Measurements from ENCODE around the gene MPV17L2. TPM values are rescaled to one million over a fixed set of nuclear protein-coding genes. Genes with fewer than 3 reads are reported as not detected.

MPV17L2 gene
- 21.3 and 45.8 TPM in 2 replicates for total RNA-seq

DNA sequence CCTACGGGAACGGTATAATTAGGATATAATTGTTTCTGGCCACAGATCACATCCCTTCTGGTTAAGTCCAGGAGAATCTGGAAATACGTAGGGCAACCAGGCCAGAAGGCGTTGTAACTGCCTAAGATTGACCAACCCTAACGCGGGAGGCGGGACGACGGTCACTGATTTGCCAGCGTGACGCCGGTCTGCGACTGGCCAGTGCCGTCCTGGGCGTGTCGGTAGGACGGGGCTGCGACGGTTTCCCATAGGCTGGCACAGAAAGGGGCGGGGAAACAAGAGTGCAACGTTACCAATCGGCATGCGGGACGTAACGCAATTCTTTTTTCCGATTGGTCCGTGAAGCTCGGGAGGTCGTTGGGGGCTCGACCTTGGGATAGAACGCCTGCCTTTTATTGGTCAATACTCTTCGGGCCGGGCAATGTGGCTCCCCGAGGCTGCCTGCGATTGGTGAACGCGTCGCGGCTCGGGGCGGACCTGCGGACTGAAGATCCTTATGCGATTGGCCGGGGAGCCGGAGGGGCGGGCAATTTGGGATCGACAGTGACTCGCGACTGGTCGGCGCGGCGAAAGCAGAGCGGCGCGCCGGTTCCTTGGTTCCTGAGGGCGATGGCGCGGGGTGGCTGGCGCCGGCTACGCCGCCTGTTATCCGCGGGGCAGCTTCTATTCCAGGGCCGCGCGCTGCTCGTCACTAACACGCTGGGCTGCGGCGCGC lies at the start of gene MPV17L2:
Gene MPV17L2 (plus strand): TSS at position 546 of the 715 bp plus-strand sequence. CDS start 64 bp downstream, at position 610.

DNA sequence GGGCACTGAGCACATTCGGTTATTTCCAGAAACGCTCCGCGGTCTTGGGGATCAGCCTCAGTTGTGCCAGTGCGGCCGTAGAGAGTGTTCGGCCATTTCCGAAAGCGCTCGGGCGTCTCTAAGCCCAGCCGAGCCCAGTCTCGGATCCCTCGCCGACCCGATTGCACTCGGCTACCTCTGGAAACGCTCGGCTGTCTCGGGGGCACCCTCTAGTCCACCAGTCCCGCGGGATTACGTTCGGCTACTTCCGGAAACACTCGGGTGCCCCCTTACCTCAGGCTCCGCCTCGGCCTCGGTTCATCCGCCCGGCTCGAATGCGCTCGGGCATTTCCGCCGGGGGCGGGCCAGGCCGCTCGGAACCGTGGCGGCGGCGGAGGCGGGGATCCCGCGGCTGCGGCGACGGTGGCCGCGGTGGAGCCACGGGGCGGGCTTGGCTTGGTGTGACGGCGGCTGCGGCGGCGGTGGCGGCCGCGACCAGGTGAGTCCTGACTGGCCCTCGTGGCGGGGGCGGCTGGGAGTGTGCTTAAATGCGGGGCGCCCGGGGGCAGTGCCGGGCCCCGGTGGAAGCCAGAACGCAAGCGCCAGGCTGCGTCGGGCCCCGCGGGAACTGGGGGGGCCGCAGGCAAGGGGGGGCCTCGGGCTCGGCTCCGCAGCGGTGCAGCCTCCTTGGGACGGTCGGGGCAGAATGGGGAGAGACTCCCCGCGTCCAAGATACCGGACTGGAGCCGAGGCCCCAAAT lies 40.0 kb upstream of the MPV17L2 start, which contains the start of gene PIK3R2:
Gene PIK3R2 (plus strand): TSS at position 347 of the 739 bp plus-strand sequence. CDS start 2,717 bp downstream, outside the sequence.

DNA sequence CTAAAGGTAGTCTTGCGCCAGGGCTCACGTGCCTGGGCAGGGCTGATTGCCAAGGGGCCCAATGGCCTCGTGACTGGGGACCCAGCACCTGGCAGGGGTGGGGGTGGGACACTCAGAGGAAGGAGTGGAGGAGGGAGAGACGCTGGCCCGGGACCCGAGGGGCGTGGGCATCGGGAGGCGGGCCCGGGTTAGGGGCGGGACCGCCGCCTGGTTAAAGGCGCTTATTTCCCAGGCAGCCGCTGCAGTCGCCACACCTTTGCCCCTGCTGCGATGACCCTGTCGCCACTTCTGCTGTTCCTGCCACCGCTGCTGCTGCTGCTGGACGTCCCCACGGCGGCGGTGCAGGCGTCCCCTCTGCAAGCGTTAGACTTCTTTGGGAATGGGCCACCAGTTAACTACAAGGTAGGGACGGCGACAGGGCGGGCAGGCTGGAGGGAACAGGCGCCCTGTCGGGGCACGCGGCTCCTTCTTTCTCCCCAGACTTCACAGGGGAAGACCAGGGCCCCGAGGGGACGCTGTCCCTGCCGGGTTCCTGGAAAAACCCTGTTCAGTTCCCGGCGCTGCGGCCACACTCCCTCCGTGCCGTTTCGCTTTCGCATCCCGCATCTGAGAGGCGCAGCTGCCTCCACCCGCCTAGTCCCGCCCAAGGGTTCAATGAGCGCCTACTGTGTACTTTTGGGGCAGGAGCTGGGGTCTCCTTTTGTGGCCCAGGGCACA lies 19.3 kb upstream of the MPV17L2 start, which contains the start of gene IFI30:
Gene IFI30 (plus strand): TSS at position 242 of the 717 bp plus-strand sequence. CDS start 29 bp downstream, at position 271.

DNA sequence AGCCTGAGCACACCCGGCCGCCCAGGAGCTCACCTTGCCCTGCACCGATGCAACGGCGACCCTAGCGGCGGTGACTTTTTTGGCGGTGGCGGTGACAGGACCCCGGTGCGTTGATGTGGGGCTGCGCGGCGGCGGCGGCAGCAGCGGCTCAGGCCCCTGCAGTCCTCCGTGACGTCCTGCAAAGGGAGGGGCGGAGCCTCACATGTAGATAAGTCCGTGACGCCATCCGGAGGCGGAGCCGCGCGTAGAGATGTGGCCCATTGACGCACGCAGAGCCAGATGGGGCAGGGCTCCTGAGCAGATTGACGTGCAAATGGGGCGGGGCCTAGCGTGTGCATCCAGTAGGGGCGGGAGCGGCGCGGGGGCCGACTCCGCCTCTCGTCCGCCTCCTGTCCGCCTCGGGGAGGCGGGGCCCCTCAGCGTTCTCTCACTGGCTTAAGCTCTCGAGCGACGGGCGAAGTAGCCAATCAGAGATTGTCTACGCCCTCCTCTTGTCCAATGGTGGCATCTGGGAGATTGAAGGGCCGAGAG lies 10.9 kb downstream of the MPV17L2 start, which contains the start of gene RAB3A:
Gene RAB3A (minus strand): TSS at position 180 of the 531 bp plus-strand sequence. CDS start 1,302 bp downstream, outside the sequence.

DNA sequence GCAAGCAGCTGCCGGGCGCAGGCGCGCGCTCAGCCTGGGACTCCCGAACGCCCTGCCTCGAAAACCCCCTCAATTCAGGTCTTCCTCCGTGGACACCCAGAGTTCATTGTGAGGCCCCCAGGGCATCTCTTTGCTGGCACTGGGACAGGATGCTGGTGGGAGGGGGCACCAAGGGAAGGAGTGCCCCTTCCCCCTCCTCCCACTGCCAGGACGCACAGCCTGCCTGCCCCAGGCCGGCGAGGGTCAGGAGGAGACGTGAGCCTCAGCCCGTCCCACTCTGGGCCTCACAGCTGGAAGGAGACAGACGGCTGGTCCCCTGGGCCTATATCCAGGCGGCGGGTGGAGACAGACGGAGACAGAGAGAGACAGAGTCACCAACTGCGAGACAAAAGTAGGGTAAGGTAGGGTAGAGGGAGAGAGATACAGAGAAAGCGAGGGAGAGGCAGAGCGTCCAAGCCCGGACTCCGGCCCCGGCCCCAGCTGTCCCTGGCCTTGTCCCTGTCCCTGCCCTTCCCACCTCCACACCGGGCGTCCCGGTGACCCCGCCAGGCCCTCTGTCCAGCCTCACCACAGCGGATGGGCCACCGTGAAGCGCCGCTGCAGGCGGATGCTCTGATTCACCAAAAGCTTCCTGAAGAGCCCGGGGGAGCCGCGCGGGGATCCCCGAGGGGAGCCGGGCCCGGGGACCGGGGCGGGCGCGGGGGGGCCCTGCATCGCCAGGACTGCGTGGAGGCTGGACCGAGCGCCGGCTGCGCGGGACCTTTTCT lies 32.9 kb downstream of the MPV17L2 start, which contains the start of gene PDE4C:
Gene PDE4C (minus strand): TSS at position 737 of the 767 bp plus-strand sequence. CDS start 23 bp downstream, at position 714.

Other genes with a start within 250 kb of the MPV17L2 start
- gene KCNN1, start 226.1 kb upstream of the MPV17L2 start, total RNA-seq = not detected in 2 replicates
- gene ARRDC2, start 185.0 kb upstream of the MPV17L2 start, total RNA-seq = 6.2 and 10.9 TPM in 2 replicates
- gene IL12RB1, start 106.3 kb upstream of the MPV17L2 start, total RNA-seq = not detected in 2 replicates
- 2.0 and 5.8 TPM in 2 replicates for gene MAST3, start 95.4 kb upstream of the MPV17L2 start, total RNA-seq
- gene PIK3R2, start 40.1 kb upstream of the MPV17L2 start, total RNA-seq = 41.9 and 73.3 TPM in 2 replicates
- 22.2 TPM in 1 of 2 replicates, not detected in the other for gene IFI30, start 19.4 kb upstream of the MPV17L2 start, total RNA-seq
- gene RAB3A, start 10.8 kb downstream of the MPV17L2 start, total RNA-seq = 0.65 and 2.4 TPM in 2 replicates
- gene PDE4C, start 33.2 kb downstream of the MPV17L2 start, total RNA-seq = not detected in 2 replicates
- gene IQCN, start 81.2 kb downstream of the MPV17L2 start, total RNA-seq = 0.16 and 1.1 TPM in 2 replicates
- gene JUND, start 88.4 kb downstream of the MPV17L2 start, total RNA-seq = 277 and 421 TPM in 2 replicates
- 196 and 334 TPM in 2 replicates for gene LSM4, start 129.9 kb downstream of the MPV17L2 start, total RNA-seq
- 2.9 and 16.4 TPM in 2 replicates for gene PGPEP1, start 147.4 kb downstream of the MPV17L2 start, total RNA-seq
- 20.4 and 246 TPM in 2 replicates for gene GDF15, start 192.9 kb downstream of the MPV17L2 start, total RNA-seq
- gene LRRC25, start 204.4 kb downstream of the MPV17L2 start, total RNA-seq = 0.25 TPM in 1 of 2 replicates, not detected in the other
- gene SSBP4, start 226.2 kb downstream of the MPV17L2 start, total RNA-seq = 131 and 177 TPM in 2 replicates
- gene ISYNA1, start 244.9 kb downstream of the MPV17L2 start, total RNA-seq = 63.4 and 164 TPM in 2 replicates